ENCODE results near the gene GLP1R.

The GLP1R gene

DNA sequence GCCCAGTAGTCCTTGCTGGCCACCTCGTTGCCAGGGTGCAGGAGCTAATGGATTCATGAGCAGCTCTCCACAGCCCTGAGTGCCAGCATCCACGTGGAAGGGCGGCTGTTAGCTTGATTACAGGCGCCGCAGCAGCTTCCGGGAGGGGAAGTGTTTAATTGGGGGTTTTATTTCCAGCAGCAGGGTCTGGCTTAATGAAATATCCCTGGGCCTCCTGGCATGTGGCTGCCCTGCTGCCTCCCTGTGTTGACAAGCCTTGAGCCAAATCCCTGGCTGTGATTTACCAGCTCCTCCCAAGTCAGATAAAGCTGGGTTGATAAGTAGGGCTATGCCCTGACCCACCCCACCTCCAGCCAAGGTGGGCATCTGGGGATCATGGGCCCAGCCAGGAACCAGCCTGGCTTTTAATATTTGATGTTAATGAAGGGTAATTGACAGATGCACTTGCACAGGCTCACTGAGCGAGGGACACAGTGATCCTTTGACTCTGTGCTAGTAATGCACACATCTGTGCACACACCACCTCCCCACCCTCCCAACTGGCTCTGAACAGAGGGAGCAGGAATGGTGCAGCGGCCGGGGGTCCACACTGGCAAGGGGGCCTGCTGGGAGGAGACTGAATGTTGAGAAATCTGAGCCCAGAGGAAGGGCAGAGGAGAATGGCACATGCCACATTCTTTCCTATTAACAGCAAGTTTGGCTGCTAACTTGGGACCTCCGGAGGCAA, 13.6 kb downstream of the GLP1R start:
- DNase-seq (ENCODE audit: extremely low spot score) = no peak
- CTCF ChIA-PET = no interaction called here
- TF ChIP-seq, protein P1, sequence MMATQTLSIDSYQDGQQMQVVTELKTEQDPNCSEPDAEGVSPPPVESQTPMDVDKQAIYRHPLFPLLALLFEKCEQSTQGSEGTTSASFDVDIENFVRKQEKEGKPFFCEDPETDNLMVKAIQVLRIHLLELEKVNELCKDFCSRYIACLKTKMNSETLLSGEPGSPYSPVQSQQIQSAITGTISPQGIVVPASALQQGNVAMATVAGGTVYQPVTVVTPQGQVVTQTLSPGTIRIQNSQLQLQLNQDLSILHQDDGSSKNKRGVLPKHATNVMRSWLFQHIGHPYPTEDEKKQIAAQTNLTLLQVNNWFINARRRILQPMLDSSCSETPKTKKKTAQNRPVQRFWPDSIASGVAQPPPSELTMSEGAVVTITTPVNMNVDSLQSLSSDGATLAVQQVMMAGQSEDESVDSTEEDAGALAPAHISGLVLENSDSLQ (IDR thresholded peaks at IDR 0.05) = no peak
- TF ChIP-seq SUZ12 (IDR thresholded peaks at IDR 0.05) (no peak), LEF1 (IDR thresholded peaks at IDR 0.05; ENCODE audit: borderline replicate concordance) (no peak), ELF4 (IDR thresholded peaks at IDR 0.05) (no peak), BHLHE40 (IDR thresholded peaks at IDR 0.05; ENCODE audit: borderline replicate concordance) (no peak), FOXK2 (IDR thresholded peaks at IDR 0.05) (no peak), TARDBP (IDR thresholded peaks at IDR 0.05) (no peak), SP1 (IDR thresholded peaks at IDR 0.05) (no peak), ARNT (IDR thresholded peaks at IDR 0.05) (no peak), HDGF (IDR thresholded peaks at IDR 0.05; ENCODE audit: borderline replicate concordance) (no peak), FOXM1 (IDR thresholded peaks at IDR 0.05; ENCODE audit: borderline replicate concordance) (no peak), ZNF384 (IDR thresholded peaks at IDR 0.05) (no peak), CTBP1 (IDR thresholded peaks at IDR 0.05; ENCODE audit: borderline replicate concordance) (no peak), NFRKB (IDR thresholded peaks at IDR 0.05) (no peak), FOXA1 (IDR thresholded peaks at IDR 0.05) (no peak), L3MBTL2 (conservative IDR thresholded peaks at IDR 0.05) (no peak)
- POLR2A ChIA-PET = no interaction called here

- ChIA-PET POLR2A (no interaction called here), CTCF (no interaction called here)
- TF ChIP-seq FOXA1 (IDR thresholded peaks at IDR 0.05) (no peak), FOXM1 (IDR thresholded peaks at IDR 0.05; ENCODE audit: borderline replicate concordance) (no peak), ZNF384 (IDR thresholded peaks at IDR 0.05) (no peak), ARNT (IDR thresholded peaks at IDR 0.05) (no peak), ELF4 (IDR thresholded peaks at IDR 0.05) (no peak), BHLHE40 (IDR thresholded peaks at IDR 0.05; ENCODE audit: borderline replicate concordance) (no peak), SP1 (IDR thresholded peaks at IDR 0.05) (no peak), CTBP1 (IDR thresholded peaks at IDR 0.05; ENCODE audit: borderline replicate concordance) (no peak), HDGF (IDR thresholded peaks at IDR 0.05; ENCODE audit: borderline replicate concordance) (no peak), TARDBP (IDR thresholded peaks at IDR 0.05) (no peak), L3MBTL2 (conservative IDR thresholded peaks at IDR 0.05) (no peak), FOXK2 (IDR thresholded peaks at IDR 0.05) (no peak), LEF1 (IDR thresholded peaks at IDR 0.05; ENCODE audit: borderline replicate concordance) (no peak), SUZ12 (IDR thresholded peaks at IDR 0.05) (no peak), NFRKB (IDR thresholded peaks at IDR 0.05) (no peak)
- TF ChIP-seq, protein P1 (IDR thresholded peaks at IDR 0.05) = no peak
- no peak for DNase-seq (ENCODE audit: extremely low spot score)
Observed at GRCh38 chr6:39063526-39063925, 14.9 kb downstream of the GLP1R start.

DNA sequence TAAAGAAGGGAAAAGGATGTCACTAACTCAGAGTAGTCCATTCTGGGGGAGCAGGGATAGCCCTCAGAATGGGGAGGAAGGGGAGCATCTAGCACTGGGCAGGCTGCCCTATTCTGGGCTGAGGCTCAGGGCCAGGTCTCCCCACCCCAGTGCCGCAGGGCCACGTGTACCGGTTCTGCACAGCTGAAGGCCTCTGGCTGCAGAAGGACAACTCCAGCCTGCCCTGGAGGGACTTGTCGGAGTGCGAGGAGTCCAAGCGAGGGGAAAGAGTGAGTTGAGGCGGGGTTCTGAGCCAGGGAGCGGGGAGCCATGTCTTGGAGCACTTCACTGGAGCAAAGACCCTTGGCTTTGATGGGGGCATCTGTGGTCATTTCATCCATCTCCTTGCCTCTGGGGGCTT, 17.0 kb downstream of the GLP1R start:
- CTCF ChIA-PET = interaction anchor here (2.2 kb wide), 1 partner anchor 69 kb away, joined by 8 read pairs; no protein-coding TSS in a partner anchor
- POLR2A ChIA-PET = no interaction called here
- TF ChIP-seq SP1 (IDR thresholded peaks at IDR 0.05) = no peak
- no peak for TF ChIP-seq TARDBP (IDR thresholded peaks at IDR 0.05)
- no peak for TF ChIP-seq NFRKB (IDR thresholded peaks at IDR 0.05)
- no peak for TF ChIP-seq ZNF384 (IDR thresholded peaks at IDR 0.05)
- TF ChIP-seq ARNT (IDR thresholded peaks at IDR 0.05) = no peak
- TF ChIP-seq SUZ12 (IDR thresholded peaks at IDR 0.05) = no peak
- TF ChIP-seq L3MBTL2 (conservative IDR thresholded peaks at IDR 0.05) = no peak
- TF ChIP-seq BHLHE40 (IDR thresholded peaks at IDR 0.05; ENCODE audit: borderline replicate concordance) = no peak
- TF ChIP-seq CTBP1 (IDR thresholded peaks at IDR 0.05; ENCODE audit: borderline replicate concordance) = no peak
- no peak for TF ChIP-seq LEF1 (IDR thresholded peaks at IDR 0.05; ENCODE audit: borderline replicate concordance)
- no peak for TF ChIP-seq HDGF (IDR thresholded peaks at IDR 0.05; ENCODE audit: borderline replicate concordance)
- TF ChIP-seq FOXK2 (IDR thresholded peaks at IDR 0.05) = no peak
- TF ChIP-seq FOXM1 (IDR thresholded peaks at IDR 0.05; ENCODE audit: borderline replicate concordance) = no peak
- no peak for TF ChIP-seq ELF4 (IDR thresholded peaks at IDR 0.05)
- TF ChIP-seq, protein P1 (IDR thresholded peaks at IDR 0.05) = no peak
- no peak for TF ChIP-seq FOXA1 (IDR thresholded peaks at IDR 0.05)
- no peak for DNase-seq (ENCODE audit: extremely low spot score)

GRCh38 chr6:39068391-39068790, 19.8 kb downstream of the GLP1R start:
- TF ChIP-seq HDGF (IDR thresholded peaks at IDR 0.05; ENCODE audit: borderline replicate concordance) (no peak), LEF1 (IDR thresholded peaks at IDR 0.05; ENCODE audit: borderline replicate concordance) (no peak), BHLHE40 (IDR thresholded peaks at IDR 0.05; ENCODE audit: borderline replicate concordance) (no peak), ELF4 (IDR thresholded peaks at IDR 0.05) (no peak), SP1 (IDR thresholded peaks at IDR 0.05) (no peak), ARNT (IDR thresholded peaks at IDR 0.05) (no peak), CTBP1 (IDR thresholded peaks at IDR 0.05; ENCODE audit: borderline replicate concordance) (no peak), L3MBTL2 (conservative IDR thresholded peaks at IDR 0.05) (no peak), ZNF384 (IDR thresholded peaks at IDR 0.05) (no peak), FOXA1 (IDR thresholded peaks at IDR 0.05) (no peak), TARDBP (IDR thresholded peaks at IDR 0.05) (no peak)
- TF ChIP-seq, protein P1 (IDR thresholded peaks at IDR 0.05) = no peak
- ChIA-PET CTCF (no interaction called here), POLR2A (no interaction called here)
- DNase-seq (ENCODE audit: extremely low spot score) = no peak

DNA sequence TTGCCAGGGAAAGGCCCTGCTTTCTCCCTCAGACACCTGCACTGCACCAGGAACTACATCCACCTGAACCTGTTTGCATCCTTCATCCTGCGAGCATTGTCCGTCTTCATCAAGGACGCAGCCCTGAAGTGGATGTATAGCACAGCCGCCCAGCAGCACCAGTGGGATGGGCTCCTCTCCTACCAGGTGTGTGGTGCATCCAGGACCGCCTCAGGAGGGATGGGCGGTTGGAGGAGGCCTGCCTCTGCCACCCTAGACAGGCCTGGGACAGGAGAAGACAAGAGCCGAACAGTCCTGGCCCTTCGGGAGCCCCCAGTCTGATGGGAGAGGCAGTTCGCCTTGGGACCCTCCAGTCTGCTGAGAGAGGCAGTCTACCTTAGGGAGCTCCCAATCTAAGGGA, 24.2 kb downstream of the GLP1R start:
- no peak for TF ChIP-seq LEF1 (IDR thresholded peaks at IDR 0.05; ENCODE audit: borderline replicate concordance)
- TF ChIP-seq ARNT (IDR thresholded peaks at IDR 0.05) = no peak
- TF ChIP-seq BHLHE40 (IDR thresholded peaks at IDR 0.05; ENCODE audit: borderline replicate concordance) = no peak
- no peak for TF ChIP-seq ELF4 (IDR thresholded peaks at IDR 0.05)
- no peak for DNase-seq (ENCODE audit: extremely low spot score)
- ChIA-PET CTCF (interaction anchor here (1.0 kb wide), 1 partner anchor 16 kb away, joined by 3 read pairs; no protein-coding TSS in a partner anchor), POLR2A (no interaction called here)
